Peyer's patch (tissue), 4 donors: ENCODE data around the gene TRERF1. TPM values are rescaled to one million over a fixed set of nuclear protein-coding genes. Genes with fewer than 3 reads are reported as not detected.

ENCODE experiments used
- DNase-seq, 3 donors: peaks; one replicate each; pipeline ENCODE4 v3.0.0-alpha.2; 2017 to 2019
- H3K27ac ChIP-seq, 4 donors: fragments of 200-600 bp; sonication (generic); one replicate each; pipeline ENCODE4 v1.5.1; 2016 to 2019
- H3K27me3 ChIP-seq, 2 donors: fragments of 200-600 bp; sonication (generic); one replicate each; pipeline ENCODE4 v1.5.1; 2019
- H3K36me3 ChIP-seq, 3 donors: fragments of 200-600 bp; sonication (generic); one replicate each; pipeline ENCODE4 v1.5.1; 2016 to 2019
- H3K4me1 ChIP-seq, 4 donors: fragments of 200-600 bp; sonication (generic); one replicate each; pipeline ENCODE4 v1.5.1; 2016 to 2019
- H3K4me3 ChIP-seq, 4 donors: fragments of 200-600 bp; sonication (generic); 1 replicate in 3 of 4; 2 replicates in 1 of 4; pipeline ENCODE4 v1.5.1; 2016 to 2019; ENCODE audit warnings: mild to moderate bottlenecking in 1 of 4
- H3K9me3 ChIP-seq, 4 donors: fragments of 200-600 bp; sonication (generic); one replicate each; pipeline ENCODE4 v1.5.1; 2016 to 2019; ENCODE audit warnings: mild to moderate bottlenecking in 1 of 4
- CTCF ChIP-seq, 6 experiments: fragments of 450-650 bp in 4 of 6; fragments of 200-600 bp in 2 of 6; sonication (generic) in 1 of 6; IDR thresholded peaks; one replicate each; pipeline ENCODE4 v1.5.1; 2017 to 2019; ENCODE audit warnings: antibody characterized with exemption in 6 of 6, mild to moderate bottlenecking in 3 of 6, moderate library complexity in 1 of 6
- POLR2A ChIP-seq, 2 donors: fragments of 450-650 bp; IDR thresholded peaks; one replicate each; pipeline ENCODE4 v1.5.1; 2017; ENCODE audit warnings: antibody characterized with exemption in 2 of 2, mild to moderate bottlenecking in 2 of 2, moderate library complexity in 2 of 2
- total RNA-seq, 4 donors: library from RNA; depleted of rRNA; stranded (reverse); fragments of >200 nt; gene quantifications; one replicate each; pipeline ENCODE4 v1.1.0, GENCODE V29; 2016

The TRERF1 gene
- total RNA-seq, 4 donors from 2014 or later: 4.6 to 28.1 (median 8.5) TPM

GRCh38 chr6:42387336-42387735, 64.4 kb downstream of the TRERF1 start:
- Histone ChIP-seq H3K4me1 (peaks cover 0 to 16% (median 8%) of the 10 kb centered on the region in 4 donors), H3K9me3 (no peaks in the 10 kb centered on the region), H3K27me3 (no peaks in the 10 kb centered on the region), H3K36me3 (no peaks in the 10 kb centered on the region), H3K27ac (peak overlapping the region in 2 of 4 donors; percentile 14 to 43), H3K4me3 (no peak overlapping the region)
- no peak for DNase-seq
- TF ChIP-seq POLR2A (IDR thresholded peaks at IDR 0.05) (no peak), CTCF (IDR thresholded peaks at IDR 0.05) (no peak)

- Histone ChIP-seq H3K4me1 (peaks cover 0 to 26% (median 8%) of the 10 kb centered on the region in 4 donors), H3K36me3 (no peaks in the 10 kb centered on the region), H3K9me3 (no peaks in the 10 kb centered on the region), H3K4me3 (no peak overlapping the region), H3K27me3 (no peaks in the 10 kb centered on the region), H3K27ac (no peak overlapping the region)
- DNase-seq: no peak
- TF ChIP-seq CTCF (IDR thresholded peaks at IDR 0.05) (no peak), POLR2A (IDR thresholded peaks at IDR 0.05) (no peak)
These were observed 66.4 kb downstream of the TRERF1 start for GRCh38 chr6:42385339-42385738.

- no peaks in the 10 kb centered on the region for H3K9me3 ChIP-seq
- no peaks in the 10 kb centered on the region for H3K36me3 ChIP-seq
- no peak overlapping the region for H3K4me3 ChIP-seq
- peaks cover 0 to 17% (median 0%) of the 10 kb centered on the region in 4 donors for H3K4me1 ChIP-seq
- TF ChIP-seq POLR2A (IDR thresholded peaks at IDR 0.05): no peak
- no peak for TF ChIP-seq CTCF (IDR thresholded peaks at IDR 0.05)
- no peak for DNase-seq
- H3K27ac ChIP-seq: no peak overlapping the region
- H3K27me3 ChIP-seq: no peaks in the 10 kb centered on the region
These were observed 68.1 kb downstream of the TRERF1 start for GRCh38 chr6:42383421-42384205.

- no peaks in the 10 kb centered on the region for H3K36me3 ChIP-seq
- peaks cover 0 to 12% (median 0%) of the 10 kb centered on the region in 4 donors for H3K4me1 ChIP-seq
- H3K27me3 ChIP-seq: no peaks in the 10 kb centered on the region
- peak overlapping the region in 1 of 4 donors; percentile 2 for H3K27ac ChIP-seq
- TF ChIP-seq POLR2A (IDR thresholded peaks at IDR 0.05): no peak
- TF ChIP-seq CTCF (IDR thresholded peaks at IDR 0.05): no peak
- no peak for DNase-seq
- no peak overlapping the region for H3K4me3 ChIP-seq
- H3K9me3 ChIP-seq: no peaks in the 10 kb centered on the region
These were observed 69.9 kb downstream of the TRERF1 start for GRCh38 chr6:42381850-42382249.

GRCh38 chr6:42380228-42380979, 71.3 kb downstream of the TRERF1 start:
- Histone ChIP-seq H3K4me1 (peaks cover 0 to 12% (median 0%) of the 10 kb centered on the region in 4 donors), H3K9me3 (no peaks in the 10 kb centered on the region), H3K27me3 (no peaks in the 10 kb centered on the region), H3K4me3 (no peak overlapping the region), H3K36me3 (no peaks in the 10 kb centered on the region), H3K27ac (peak overlapping the region in 2 of 4 donors; percentile 3 to 51)
- DNase-seq: peak in 1 of 3 donors; percentile 74
- TF ChIP-seq CTCF (IDR thresholded peaks at IDR 0.05) (no peak), POLR2A (IDR thresholded peaks at IDR 0.05) (no peak)
